GM12864 (cell line): ENCODE results near the gene VIPR2.
"Not testable (repeated sequence)": the region's sequence is repeated elsewhere in the genome, so short reads cannot be mapped to it uniquely, and the experiment has no call there.

Experiments
- DNase-seq: peaks from one replicate; pipeline ENCODE4 v3.0.0-alpha.2; 2011; ENCODE audit warnings: low read depth
- H3K4me3 ChIP-seq: 2 replicates; pipeline ENCODE4 v1.5.1; 2011; ENCODE audit warnings: mild to moderate bottlenecking, low read depth, low read length, control low read depth
- CTCF ChIP-seq: IDR thresholded peaks from 2 replicates; pipeline ENCODE4 v1.5.1; 2011; ENCODE audit warnings: low read depth, mild to moderate bottlenecking, moderate library complexity, low read length, control low read depth, inconsistent platforms; ENCODE audit errors: missing control alignments

VIPR2 gene

GRCh38 chr7:159165352-159165751 lies 20.7 kb upstream of the VIPR2 start:
- TF ChIP-seq CTCF, result no peak

GRCh38 chr7:159163703-159164301 lies 19.1 kb upstream of the VIPR2 start:
- H3K4me3 ChIP-seq, DNase-seq: not testable (repeated sequence)

More at GRCh38 chr7:159165352-159165751, 20.7 kb upstream of the VIPR2 start:
- DNase-seq, result no peak
- H3K4me3 ChIP-seq, result no peak overlapping the region

GRCh38 chr7:159162050-159162626 lies 17.5 kb upstream of the VIPR2 start:
- H3K4me3 ChIP-seq, DNase-seq: not testable (repeated sequence)

GRCh38 chr7:159160450-159160849 lies 15.8 kb upstream of the VIPR2 start:
- no peak overlapping the region for H3K4me3 ChIP-seq
- no peak for DNase-seq
- no peak for TF ChIP-seq CTCF

GRCh38 chr7:159159731-159160130 lies 15.1 kb upstream of the VIPR2 start:
- no peak for TF ChIP-seq CTCF
- no peak overlapping the region for H3K4me3 ChIP-seq
- no peak for DNase-seq

- TF ChIP-seq CTCF, result no peak
- no peak for DNase-seq
- H3K4me3 ChIP-seq, result no peak overlapping the region
Observed at GRCh38 chr7:159158888-159159405, 14.3 kb upstream of the VIPR2 start.

GRCh38 chr7:159158125-159158887 lies 13.6 kb upstream of the VIPR2 start:
- H3K4me3 ChIP-seq, result no peak overlapping the region
- TF ChIP-seq CTCF, result no peak
- no peak for DNase-seq

GRCh38 chr7:159157714-159158113 lies 13.0 kb upstream of the VIPR2 start:
- H3K4me3 ChIP-seq, result no peak overlapping the region
- no peak for DNase-seq
- no peak for TF ChIP-seq CTCF
